Measurements from ENCODE around the gene MEF2C.

MEF2C gene

DNA sequence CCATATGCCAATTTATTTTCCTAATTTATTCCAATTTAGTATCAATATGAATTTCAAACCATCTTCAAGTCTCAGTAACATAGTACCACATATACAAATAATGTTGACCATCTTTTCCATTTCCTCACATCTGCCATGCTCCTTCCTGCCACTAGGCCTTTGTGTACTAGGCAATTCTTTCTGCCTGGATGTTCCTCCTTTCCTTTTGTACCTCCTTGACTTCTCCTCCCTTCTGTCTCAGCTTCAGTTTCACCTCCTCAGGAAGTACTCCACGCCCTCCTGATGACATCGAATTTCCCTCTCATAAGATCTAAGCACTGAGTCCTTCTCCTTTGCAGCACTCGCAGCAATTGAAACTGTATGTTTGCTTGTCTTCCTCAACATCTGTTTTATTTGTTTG is 53.9 kb downstream of the MEF2C start:
- no peak for DNase-seq (ENCODE audit: low read depth)

DNA sequence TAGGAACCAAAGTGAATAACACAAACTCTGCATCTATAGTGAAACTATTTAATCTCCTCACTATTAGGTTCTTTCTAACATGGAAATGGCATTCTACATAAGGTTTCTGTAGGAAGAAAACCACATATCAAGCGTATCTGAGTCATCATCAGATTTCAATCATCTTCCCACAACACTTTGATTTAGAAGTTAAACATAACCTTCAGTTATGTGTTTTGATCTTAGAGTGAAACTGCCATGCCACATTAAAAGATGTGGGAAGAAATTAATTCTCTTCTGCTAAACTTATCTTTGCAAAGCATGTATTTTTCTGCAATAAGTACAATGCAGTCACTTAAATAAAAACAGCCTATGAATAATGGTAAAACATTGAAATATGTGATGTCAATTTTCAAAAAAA is 55.0 kb downstream of the MEF2C start:
- no peak for DNase-seq (ENCODE audit: low read depth)

DNA sequence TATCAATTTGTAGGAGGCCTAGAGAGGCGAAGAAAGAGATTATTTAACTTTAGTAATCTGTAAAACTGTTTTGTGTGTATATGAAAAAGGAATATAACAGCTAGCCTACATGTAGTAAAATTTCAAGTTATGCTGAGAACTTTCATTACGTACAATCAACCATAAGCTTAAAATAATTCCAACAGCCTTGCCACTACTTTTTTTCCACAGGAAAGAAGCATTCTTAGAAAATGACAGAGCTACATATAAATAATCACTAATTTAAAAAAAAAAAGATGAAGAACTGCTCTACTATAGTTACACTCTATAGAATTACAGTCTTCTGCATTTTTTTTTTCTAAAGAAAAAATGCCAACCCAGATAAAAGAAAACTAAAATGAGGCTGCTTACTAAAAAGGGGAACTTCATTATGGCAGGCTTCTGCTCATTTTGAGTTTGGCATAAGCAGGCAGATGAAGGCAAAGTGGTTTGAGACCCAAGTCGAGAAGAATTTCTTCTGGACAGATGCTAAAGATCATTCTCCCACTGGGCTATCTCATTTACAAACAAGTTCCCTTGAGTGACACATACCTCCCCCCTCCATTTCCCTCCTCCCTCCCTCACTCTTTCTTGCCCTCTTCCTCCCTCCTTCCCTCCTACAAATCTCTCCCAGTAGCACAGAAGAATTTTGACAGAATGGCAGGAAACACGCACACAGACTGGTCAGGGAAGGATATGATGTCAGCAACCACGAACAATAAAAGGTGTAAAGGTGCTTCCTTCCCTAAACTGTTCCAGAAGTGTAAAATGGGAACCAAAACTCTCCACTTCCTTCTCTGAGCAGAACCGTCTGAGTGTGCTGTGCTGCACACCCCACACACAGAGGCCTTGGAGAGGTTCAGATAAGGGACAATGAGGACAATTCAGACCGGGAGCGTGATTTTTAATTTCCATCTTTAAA is 56.1 kb downstream of the MEF2C start:
- DNase-seq (ENCODE audit: low read depth) = no peak

DNA sequence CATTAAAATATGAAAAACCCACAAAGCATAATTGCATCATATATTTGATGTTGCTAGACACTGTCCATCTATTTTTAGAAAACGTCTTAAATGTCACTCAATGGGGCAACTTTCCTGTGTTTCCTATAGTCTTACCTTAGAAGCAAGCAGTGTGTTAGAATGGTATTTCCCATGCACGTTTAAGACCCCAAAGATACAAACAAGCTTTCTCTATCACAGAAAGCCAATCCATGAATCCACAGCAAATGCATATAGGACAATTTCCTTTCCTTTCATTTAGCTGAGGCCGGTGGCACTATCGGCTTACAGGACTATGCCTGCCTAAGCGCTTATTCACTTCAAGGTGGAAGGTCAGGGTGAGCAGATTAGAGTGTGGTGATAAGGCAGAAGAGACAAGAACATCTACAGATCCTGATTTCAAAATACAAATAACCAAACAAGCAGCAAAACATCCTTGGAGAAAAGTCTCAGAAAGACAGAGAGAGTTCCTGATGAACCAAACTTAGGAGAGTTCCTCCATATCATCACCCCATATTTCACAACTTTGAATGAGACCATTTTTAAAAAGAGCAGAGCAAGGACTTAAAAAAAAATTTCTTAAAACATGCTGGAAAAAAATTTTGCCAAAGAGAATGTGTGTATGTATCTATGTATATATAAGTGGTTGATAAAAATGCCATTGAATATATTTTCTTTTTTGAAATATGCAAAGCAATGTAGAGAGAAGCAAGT is 57.2 kb downstream of the MEF2C start:
- DNase-seq (ENCODE audit: low read depth) = no peak

DNA sequence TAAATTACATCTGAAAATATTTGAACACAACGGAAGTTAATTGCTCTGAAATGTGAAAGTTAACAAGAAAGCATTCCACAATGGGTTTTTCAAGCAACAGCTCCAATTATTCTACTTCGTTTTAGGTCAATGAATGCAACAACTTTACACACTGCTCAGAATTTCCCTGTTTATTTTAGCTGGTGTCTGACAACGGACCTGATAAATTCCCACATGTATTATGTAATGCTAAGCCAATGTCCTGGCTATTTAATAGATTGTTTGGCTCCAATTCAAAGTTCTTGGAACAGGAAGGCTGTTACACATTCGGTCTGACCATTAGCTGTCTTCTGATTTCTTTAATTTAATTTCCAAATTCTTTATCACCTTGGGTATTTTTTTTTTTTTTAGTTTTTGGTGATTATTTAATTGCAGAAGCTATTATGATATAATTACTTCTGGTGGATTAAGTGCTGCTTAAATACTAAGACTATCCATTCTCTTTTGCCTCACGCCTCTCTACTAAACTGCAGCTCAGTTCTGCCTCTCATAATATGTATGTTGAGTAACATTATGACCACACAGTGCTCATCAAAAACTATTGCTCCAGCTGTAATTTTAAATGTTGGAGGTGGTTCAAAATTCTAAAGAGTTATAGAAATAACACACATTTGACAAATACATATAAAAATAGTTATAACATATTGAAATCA is 57.9 kb downstream of the MEF2C start:
- DNase-seq (ENCODE audit: low read depth) = no peak

DNA sequence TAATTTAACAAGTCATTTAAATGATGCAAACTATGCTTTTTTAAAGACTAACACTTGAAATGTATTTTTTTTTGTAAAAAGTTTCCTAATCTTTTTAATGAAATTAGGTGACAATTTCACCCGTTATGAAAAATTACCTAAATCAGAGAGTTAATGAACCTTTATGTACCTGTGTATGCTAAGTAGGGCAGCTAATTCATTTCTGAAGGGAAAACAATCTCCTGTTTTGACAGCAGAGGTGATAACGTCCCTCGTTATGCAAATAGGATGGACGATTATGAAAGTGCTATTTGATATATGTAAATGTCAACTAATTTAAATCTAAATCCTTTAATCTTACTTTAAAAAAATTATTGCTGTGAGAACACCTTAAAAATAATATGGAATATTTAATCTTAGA is 58.8 kb downstream of the MEF2C start:
- DNase-seq (ENCODE audit: low read depth) = no peak

DNA sequence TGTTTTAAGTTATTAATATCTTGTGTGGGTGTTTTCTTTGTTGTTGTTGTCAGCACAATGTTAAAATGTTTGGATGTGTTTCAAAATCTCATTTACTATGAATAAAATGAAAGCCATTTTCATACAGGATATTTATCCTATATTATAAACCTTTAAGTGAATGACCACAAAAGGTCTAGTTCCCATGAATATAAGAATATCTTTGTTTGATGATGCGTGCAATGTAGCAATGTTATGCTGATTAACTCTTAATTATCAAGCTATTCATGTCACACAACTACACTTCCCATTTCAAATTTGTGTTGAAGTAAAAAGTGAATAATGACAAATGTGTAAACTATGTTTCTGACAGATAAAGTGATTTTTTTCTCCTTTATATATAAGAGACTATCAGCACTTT is 59.8 kb downstream of the MEF2C start:
- DNase-seq (ENCODE audit: low read depth) = no peak

DNA sequence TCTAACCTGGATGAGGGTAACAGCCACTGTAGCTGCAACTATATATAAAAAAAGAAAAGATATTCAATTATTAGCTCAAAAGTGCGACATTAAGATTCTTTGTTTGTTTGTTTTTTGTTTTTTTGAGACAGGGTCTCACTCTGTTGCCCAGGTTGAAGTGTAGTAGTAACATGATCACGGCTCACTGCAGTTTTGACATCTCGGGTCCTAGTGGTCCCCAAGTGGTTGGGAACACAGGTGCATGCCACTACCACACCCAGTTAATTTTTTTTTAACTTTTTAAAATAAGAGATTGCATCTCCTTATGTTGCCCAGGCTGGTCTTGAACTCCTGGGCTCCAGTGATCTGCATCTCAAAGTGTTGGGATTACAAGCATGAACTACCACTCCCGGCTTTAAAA is 61.8 kb downstream of the MEF2C start:
- DNase-seq (ENCODE audit: low read depth) = no peak

DNA sequence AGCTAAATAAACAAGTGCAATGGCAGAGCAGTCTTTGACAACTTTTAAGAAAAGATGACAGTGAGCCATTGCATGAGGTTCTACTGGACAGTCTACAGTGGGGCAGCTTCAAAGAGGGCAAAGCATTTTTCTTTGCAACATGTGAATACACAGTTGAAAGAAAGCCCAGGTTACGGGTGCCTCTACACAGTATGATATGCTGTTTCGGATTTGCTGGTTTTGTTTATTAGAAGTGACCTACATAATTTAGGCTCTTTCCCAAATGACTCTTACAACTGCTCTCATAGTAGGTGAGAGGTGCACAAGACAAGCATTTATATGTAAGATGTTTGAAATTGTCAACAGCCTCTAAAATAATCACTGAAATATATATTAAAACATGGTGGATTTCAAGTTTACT is 62.4 kb downstream of the MEF2C start:
- DNase-seq (ENCODE audit: low read depth) = no peak

DNA sequence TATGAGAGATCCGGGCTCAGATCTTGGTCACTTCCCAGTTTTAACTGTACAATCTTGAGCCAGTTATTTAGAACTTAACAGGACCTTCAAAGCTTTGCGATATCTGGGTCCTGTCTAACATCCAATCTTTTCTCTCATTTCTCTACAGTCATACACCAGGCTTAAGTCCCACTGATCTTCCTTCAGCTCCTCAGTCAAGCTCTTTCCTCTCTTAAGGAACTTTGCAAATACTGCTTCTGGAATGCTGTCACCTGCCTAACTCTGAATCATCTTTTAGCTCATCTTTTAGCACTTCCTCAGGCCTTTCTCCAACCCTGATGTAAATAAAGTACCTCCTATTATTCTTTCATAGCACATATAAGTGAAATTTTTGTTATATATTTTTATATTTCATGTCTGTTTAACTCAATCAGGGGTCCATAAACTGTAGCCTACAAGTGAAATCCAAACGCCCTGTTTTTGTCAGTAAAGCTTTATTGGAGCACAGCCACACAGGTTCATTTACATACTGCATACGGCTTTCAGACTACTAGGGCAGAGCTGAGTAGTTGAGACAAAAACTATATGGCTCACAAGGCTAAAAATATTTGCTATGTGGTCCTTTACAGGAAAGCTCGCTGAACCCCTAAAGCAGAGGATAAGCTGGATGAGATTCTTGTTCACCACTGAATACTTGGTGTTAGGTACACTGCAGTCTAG is 63.5 kb downstream of the MEF2C start:
- no peak for DNase-seq (ENCODE audit: low read depth)

DNA sequence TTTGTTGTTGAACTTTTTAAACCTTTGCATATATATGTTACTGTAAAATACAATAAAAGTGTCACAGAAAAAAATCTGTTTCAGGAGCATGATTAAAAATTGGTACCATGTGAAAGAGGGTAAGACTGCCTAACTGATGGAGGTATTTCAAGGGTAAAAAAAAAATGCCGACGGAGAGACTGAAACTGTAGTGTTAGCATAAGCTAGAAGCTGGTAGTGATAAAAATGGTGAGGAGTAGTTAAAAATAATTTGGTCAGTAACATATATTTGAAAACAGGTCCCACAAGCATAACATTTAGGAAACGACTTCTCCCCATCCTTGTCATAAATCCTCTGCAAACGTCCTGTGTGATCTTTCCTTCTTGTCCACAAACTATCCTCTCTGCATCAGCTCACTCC is 64.7 kb downstream of the MEF2C start:
- no peak for DNase-seq (ENCODE audit: low read depth)

DNA sequence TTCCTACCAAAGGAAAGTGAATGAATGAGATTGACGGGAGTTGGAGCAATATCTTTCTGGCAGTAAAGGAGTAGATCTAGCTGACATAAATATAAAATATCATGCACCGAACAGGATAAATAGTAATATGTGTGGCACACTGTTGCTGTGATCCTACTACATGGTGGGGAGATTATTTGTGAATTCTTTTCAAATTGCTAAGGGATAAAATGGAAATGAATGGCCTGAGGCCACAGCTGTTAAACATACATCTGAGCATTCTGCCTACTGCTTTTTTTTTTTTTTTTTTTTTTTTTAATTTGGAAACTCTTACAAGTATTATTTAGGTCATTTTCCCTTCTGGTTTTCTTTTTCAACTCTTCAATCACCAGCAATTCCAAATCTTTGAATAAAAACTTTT is 66.8 kb downstream of the MEF2C start:
- no peak for DNase-seq (ENCODE audit: low read depth)

DNA sequence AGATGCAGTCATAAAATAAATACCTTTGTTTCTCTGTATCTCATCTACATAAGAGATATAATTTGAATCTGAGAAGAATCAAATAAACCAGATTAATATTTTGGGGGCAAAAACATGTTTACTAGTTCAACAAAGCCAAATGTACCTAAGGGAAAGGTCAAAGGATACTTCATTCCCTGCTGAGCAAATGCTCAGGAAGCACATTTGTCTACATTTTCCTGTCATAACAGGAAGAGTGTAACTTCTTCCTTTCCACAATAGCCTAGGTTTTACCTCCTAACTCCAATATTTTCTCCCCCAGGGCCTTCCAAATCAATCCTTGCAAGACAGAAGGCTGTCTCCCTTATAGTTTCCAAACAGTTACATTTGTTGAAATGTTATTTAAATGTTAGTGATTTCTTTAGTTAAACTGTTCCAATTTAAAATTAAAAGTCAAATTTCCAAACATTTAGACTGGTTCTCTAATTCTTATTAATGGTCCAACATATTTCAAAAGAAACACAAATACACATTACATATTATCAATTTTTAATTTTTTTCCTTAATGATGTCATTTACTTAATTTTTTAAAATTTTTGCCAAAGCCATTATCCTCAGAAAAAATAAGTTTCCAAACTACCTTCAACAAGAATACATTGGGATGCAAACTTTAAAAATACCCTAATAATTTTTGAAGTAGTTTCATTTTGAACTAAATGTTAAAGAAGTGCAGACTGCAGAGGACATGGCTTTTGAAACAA is 67.8 kb downstream of the MEF2C start:
- DNase-seq (ENCODE audit: low read depth) = no peak

DNA sequence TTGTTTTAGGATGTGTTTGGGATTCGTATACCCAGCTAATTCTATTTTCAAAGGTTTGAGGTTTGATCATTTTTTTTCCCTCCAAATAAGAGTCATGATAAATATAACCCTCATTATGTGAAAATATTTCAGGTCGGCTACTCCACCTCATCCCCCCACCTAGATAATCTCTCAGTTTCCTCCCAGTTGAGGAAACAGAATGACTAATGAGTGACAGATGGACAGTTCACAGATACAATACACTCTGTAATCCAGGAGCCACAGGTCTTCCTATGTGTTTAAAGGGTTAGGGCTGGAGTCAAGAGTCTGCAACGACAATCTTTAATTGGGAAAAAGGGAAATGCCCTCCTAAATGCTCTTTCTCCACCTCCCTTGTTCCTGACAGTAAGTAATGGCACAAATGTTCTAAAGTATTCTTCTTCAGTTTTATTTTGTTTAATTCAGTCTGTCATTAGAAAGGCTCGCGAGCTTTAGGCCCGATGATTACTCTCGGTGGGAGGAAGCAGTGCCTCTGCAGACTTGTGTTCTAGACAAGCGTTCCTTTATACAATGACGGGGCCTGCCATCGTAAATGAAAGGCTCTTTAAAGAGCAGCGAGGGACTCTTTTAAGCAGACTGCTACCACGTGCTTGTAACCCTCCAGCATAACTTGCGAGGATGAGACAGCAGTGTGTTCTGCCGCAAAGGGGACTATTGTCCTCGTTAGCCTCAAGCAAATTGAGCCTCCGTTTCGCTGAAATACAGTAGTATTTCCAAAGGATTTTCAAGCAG is 69.0 kb downstream of the MEF2C start:
- no peak for DNase-seq (ENCODE audit: low read depth)

DNA sequence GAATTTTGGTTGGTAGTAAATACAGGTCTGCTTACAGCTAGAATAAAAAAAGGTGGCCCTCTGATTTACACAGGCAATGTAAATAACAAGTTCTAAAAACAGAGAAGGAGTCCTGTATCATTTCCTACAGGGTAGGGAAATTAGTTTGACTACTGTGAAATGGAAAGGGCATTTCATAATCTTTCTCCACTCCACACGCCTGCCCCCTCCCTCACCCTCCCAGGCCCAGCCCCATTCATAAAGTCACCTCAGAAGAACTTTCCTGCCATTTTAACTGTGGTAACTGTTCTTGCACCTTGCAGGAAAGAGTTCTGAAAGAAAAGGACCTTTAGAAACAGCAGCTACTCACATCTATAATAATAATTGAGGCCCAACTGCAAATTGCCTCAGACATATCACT is 69.7 kb downstream of the MEF2C start:
- DNase-seq (ENCODE audit: low read depth) = no peak

DNA sequence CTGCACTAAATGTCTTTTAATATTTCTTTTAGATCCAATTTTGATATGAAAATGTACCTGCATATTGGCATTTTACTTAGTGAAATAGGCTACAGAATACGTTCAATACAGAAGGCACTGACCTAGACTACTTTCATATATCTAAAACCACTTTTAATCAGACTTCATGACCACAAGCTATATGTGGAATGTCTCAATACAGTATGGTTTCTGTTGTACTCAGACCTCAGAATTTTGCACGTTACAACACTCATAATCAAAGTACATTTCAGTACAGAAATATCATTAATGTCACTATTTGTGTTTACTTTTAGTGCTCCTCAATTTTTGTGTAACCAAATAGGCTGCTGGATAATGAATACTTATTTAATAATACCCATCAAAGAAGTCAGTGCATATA is 74.8 kb downstream of the MEF2C start:
- no peak for DNase-seq (ENCODE audit: low read depth)

DNA sequence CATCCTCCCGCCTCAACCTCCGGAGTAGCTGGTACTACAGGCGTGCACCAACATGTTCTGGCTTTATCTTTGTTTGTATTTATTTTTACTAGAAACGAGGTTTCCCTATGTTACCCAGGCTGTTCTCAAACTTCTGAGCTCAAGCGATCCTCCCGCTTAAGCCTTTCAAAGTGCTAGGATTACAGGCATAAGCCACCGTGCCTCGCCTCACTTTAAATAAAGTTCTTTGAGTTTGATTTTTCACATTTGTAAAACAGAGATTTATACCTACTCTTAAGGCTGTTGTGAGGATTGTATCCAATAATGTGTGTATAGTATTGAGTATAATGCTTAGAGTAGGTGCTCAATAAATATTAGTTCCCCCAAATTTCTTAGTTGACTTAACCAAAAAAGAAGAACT is 75.7 kb downstream of the MEF2C start:
- DNase-seq (ENCODE audit: low read depth) = no peak

DNA sequence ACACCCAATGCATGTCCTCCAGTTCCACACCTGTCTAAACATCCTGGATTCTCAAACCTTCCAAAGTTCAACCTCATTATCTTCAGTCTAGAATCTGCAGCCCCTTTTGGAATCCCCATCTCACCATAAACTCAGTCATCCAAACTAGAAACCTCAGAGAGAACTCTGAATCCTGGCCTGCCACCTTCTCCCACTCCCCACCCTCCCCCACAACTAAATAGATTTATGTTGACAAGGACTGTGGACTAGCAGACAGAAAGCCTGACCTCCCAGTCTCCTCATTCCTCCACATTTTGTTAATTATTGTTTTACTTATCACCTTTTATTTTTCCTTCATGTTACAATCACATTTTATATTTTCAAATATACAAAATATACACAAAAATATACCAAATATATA is 76.6 kb downstream of the MEF2C start:
- DNase-seq (ENCODE audit: low read depth) = no peak

DNA sequence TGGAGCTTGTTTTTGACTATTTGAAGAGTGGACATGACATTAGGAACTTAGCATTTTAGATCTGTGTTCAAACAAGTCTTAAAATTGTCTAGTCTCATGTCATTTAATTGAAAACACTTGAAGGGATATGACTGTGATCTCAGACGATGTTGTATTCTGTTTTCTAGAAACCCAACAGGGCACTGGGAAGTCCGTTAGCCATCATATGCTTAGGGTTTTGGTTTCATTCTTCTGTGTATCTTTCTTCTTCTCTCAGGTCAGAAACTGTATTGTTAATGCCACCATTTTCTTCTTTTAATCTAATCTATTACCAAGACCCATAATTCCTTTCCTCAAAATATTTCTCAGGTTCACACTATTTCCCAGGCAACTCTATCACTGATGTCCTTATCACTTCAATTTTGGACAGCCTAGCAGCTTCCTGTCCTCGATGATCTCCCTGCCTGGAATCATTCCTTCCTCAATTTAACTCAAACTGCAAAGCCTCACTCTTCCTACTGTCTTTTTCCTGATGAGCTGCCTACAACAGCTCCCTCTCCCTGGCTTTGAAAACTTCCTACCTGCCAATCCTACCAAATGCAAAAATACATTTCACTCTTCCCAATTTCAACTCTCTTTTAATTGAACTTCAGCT is 77.7 kb downstream of the MEF2C start:
- no peak for DNase-seq (ENCODE audit: low read depth)

DNA sequence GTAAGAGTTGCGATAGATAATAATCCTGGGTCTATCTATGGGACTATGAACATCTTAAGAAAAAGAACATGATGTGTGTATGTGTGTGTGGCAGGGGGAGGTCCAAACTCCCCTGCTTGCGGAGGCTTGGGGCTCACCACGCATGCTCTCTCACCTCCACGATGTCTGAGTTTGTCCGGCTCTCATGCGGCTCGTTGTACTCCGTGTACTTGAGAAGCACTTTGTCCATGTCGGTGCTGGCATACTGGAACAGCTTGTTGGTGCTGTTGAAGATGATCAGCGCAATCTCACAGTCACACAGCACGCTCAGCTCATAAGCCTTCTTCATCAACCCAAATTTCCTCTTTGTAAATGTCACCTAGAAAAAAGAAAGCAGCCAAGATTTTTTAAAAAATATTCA is 78.5 kb downstream of the MEF2C start:
- no peak for DNase-seq (ENCODE audit: low read depth)
